ENCODE results near the gene RXRG. TPM values are rescaled to one million over a fixed set of nuclear protein-coding genes. Genes with fewer than 3 reads are reported as not detected.
"Not testable (repeated sequence)": the region's sequence is repeated elsewhere in the genome, so short reads cannot be mapped to it uniquely, and the experiment has no call there.

Gene RXRG
- total RNA-seq, 4 donors from 2014 or later: 1.7 to 3.9 (median 2.5) TPM

DNA sequence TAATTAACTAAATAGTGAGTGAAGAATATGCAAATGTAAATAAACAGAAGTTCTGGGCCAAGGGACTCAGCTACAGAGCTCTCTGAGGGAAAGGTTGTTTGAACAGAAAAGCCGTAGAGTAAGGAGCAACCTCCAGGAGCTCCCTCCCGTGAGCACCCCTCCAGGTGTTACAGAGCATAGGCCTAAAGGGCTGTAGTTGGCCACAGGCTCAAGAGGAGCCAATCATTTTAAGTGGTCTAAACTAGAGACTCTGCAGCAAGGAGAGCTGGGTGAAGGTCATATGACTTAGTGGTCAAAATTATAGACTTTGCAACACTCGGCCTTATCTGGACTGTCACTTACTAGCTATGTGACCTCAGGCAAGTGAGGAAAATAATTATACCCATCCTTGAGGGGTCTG lies 19.1 kb upstream of the RXRG start:
- Histone ChIP-seq H3K4me1 (no peaks in the 10 kb centered on the region), H3K4me3 (no peak overlapping the region), H3K27me3 (peaks cover 0 to 9% (median 0%) of the 10 kb centered on the region in 4 donors), H3K36me3 (no peaks in the 10 kb centered on the region), H3K9me3 (no peaks in the 10 kb centered on the region), H3K27ac (replicated peaks in 1 of 4) (no peak overlapping the region)
- intact Hi-C loops (cut with DNase I): no loop called here
- TF ChIP-seq EP300 (IDR thresholded peaks at IDR 0.05) (no peak), POLR2AphosphoS5 (IDR thresholded peaks at IDR 0.05) (no peak), POLR2A (IDR thresholded peaks at IDR 0.05; ENCODE audit: low read depth) (no peak)
- TF ChIP-seq, protein P1, sequence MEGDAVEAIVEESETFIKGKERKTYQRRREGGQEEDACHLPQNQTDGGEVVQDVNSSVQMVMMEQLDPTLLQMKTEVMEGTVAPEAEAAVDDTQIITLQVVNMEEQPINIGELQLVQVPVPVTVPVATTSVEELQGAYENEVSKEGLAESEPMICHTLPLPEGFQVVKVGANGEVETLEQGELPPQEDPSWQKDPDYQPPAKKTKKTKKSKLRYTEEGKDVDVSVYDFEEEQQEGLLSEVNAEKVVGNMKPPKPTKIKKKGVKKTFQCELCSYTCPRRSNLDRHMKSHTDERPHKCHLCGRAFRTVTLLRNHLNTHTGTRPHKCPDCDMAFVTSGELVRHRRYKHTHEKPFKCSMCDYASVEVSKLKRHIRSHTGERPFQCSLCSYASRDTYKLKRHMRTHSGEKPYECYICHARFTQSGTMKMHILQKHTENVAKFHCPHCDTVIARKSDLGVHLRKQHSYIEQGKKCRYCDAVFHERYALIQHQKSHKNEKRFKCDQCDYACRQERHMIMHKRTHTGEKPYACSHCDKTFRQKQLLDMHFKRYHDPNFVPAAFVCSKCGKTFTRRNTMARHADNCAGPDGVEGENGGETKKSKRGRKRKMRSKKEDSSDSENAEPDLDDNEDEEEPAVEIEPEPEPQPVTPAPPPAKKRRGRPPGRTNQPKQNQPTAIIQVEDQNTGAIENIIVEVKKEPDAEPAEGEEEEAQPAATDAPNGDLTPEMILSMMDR (IDR thresholded peaks at IDR 0.05): no peak
- WGBS: 82% methylated on average over 3 of the region's 3 CpGs
- DNase-seq (ENCODE audit: extremely low spot score): peak; percentile 50

DNA sequence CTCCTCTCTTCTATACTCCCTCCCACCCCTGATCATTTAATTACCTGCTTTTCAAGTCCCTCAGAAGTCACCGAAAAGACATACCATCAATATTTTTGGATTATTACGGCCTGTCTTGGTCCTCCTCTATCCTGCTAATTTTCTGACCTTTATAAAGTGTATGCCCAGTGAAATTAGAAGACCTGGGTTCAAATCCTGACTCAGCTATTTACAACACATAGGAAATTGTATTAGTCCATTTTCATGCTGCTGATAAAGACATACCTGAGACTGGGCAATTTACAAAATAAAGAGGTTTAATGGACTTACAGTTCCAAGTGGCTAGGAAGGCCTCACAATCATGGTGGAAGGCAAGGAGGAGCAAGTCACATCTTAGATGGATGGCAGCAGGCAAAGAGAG lies 14.8 kb upstream of the RXRG start:
- H3K4me3 ChIP-seq; intact Hi-C loops (cut with DNase I); H3K9me3 ChIP-seq; H3K27me3 ChIP-seq; DNase-seq (ENCODE audit: extremely low spot score); H3K36me3 ChIP-seq; H3K27ac ChIP-seq (replicated peaks in 1 of 4); H3K4me1 ChIP-seq: not testable (repeated sequence)
- 90% methylated on average over 2 of the region's 2 CpGs for WGBS

DNA sequence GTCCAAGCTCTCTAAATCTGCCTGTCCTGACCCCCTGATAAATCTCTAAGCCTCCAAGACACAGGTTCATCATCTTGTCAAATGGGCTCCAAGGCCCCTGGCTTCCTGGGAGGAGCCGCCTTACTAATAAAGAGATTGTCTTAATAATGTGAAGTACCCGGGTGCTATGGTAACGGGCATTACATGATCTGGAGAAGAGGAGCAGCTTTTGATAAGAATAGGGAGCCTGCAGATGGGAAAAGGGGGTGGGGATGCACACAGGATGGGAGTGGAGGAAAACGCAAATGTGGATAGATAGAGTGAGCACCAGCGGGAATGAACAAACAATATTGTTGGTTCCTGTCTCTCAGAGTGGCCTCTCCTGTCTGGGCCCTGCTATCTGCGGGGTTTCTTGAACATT lies 11.9 kb upstream of the RXRG start:
- Histone ChIP-seq H3K36me3 (no peaks in the 10 kb centered on the region), H3K9me3 (no peaks in the 10 kb centered on the region), H3K27ac (replicated peaks in 1 of 4) (no peak overlapping the region), H3K4me1 (no peaks in the 10 kb centered on the region), H3K27me3 (no peaks in the 10 kb centered on the region), H3K4me3 (no peak overlapping the region)
- intact Hi-C loops (cut with DNase I): no loop called here
- WGBS: 84% methylated on average over 6 of the region's 6 CpGs
- peak; percentile 86 for DNase-seq (ENCODE audit: extremely low spot score)
- no peak for TF ChIP-seq EP300 (IDR thresholded peaks at IDR 0.05)
- TF ChIP-seq, protein P1 (IDR thresholded peaks at IDR 0.05): no peak
- TF ChIP-seq POLR2A (IDR thresholded peaks at IDR 0.05; ENCODE audit: low read depth): no peak
- TF ChIP-seq POLR2AphosphoS5 (IDR thresholded peaks at IDR 0.05): no peak

DNA sequence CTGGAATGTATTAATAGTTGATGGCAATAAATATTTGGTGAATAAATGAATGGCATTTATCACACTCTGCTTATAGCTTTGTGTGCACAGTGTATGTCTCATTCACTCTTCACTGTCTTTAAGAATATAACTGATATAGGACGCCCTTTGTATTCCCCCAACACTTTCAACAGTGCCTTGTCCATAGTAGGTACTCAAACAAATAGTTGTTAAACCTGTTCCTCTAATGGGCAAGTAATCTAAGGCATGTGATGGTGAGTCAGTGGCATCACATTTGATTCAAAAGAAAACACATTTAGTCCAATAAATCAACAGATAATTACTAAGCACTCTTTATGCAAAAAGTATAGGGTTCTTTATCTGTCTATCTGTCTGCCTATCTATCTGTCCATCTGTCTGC lies 11.2 kb upstream of the RXRG start:
- TF ChIP-seq POLR2AphosphoS5 (IDR thresholded peaks at IDR 0.05): no peak
- no peak for TF ChIP-seq POLR2A (IDR thresholded peaks at IDR 0.05; ENCODE audit: low read depth)
- TF ChIP-seq, protein P1 (IDR thresholded peaks at IDR 0.05): no peak
- TF ChIP-seq EP300 (IDR thresholded peaks at IDR 0.05): no peak
- intact Hi-C loops (cut with DNase I): no loop called here
- H3K27ac ChIP-seq (replicated peaks in 1 of 4): no peak overlapping the region
- H3K36me3 ChIP-seq: no peaks in the 10 kb centered on the region
- H3K27me3 ChIP-seq: no peaks in the 10 kb centered on the region
- H3K4me3 ChIP-seq: no peak overlapping the region
- no peak for DNase-seq (ENCODE audit: extremely low spot score)
- no peaks in the 10 kb centered on the region for H3K9me3 ChIP-seq
- 83% methylated on average over 1 of the region's 1 CpG for WGBS
- no peaks in the 10 kb centered on the region for H3K4me1 ChIP-seq

DNA sequence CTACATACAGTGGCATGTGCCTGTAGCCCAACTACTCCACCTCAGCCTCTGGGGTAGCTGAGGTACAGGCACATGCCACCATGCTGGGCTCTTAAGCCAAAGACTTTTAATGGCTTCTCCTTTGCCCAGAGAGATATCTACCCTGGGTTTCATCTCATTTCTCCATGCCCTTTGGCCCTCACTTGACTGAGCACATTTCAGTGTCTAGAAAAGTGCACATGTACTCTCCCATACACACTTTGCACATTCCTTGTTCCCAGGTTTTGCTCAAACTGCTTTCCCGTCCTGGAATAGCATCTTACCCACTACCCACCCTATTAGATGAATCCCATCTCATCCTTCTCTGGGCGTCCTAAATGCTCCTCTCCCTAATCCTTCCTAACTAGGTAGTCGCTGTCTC lies 10.2 kb upstream of the RXRG start:
- TF ChIP-seq EP300 (IDR thresholded peaks at IDR 0.05): no peak
- TF ChIP-seq, protein P1 (IDR thresholded peaks at IDR 0.05): no peak
- TF ChIP-seq POLR2AphosphoS5 (IDR thresholded peaks at IDR 0.05): no peak
- no peaks in the 10 kb centered on the region for H3K9me3 ChIP-seq
- no peaks in the 10 kb centered on the region for H3K4me1 ChIP-seq
- H3K27ac ChIP-seq (replicated peaks in 1 of 4): no peak overlapping the region
- intact Hi-C loops (cut with DNase I): no loop called here
- no peaks in the 10 kb centered on the region for H3K27me3 ChIP-seq
- H3K4me3 ChIP-seq: no peak overlapping the region
- 83% methylated on average over 3 of the region's 3 CpGs for WGBS
- peak; percentile 70 for DNase-seq (ENCODE audit: extremely low spot score)
- H3K36me3 ChIP-seq: no peaks in the 10 kb centered on the region

All from esophagus muscularis mucosa (tissue), 4 donors.